Activated CD4-positive, alpha-beta T cell treated with anti-CD3 and anti-CD28 coated beads, Interleukin-2, amount 50 U/mL, for 16 hours (primary cell): ENCODE results near the gene BPIFB1.

ENCODE experiments used
- DNase-seq: peaks from one replicate; pipeline ENCODE4 v3.0.0-alpha.2; 2020

Gene BPIFB1

GRCh38 chr20:33282991-33283555 is at the start of gene BPIFB1:
Gene BPIFB1 (plus strand): TSS chr20:33283214. CDS start chr20:33286074, 2,860 bp downstream.
- DNase-seq = no peak

DNA sequence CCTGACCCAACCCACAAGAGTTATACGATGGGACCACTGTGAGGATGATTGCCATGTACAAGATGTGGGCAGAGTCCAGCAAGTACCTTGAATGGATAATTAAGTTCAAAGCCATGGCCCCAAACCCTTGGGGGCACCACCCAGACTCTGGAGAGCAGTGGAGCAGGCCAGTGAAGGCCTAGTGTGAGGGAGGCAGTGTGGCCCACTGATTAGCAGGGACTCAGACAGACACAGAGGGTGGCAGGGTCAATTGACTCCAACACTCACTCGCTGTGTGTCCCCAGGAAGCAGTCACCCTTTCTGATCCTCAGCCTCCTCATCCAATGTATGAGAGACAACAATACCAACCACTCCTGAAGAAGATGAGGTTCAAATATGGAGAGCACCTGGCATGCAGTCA is 49.0 kb upstream of the BPIFB1 start:
- DNase-seq = no peak

DNA sequence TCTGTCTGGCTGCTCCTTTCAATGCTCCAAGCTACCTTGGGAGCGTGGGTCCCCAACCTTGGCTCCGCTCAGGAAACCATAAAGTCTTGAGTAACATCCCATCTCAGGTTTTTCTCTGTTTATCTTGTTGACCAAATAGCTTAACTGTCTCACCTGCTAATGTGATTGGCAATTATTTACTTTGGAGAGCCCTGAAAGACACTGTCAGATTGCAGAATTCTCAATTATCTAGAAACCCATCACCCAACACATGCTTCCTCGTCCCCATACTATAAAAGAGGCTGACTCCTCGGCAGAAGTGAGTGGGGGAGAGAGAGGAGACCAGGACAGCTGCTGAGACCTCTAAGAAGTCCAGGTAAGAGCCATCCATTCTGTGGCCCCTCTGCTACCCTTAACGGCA is 47.3 kb upstream of the BPIFB1 start, which contains the start of gene BPIFA1:
TSS of gene BPIFA1 (plus strand) at position 301 of the 400 bp plus-strand sequence. CDS start 1,716 bp downstream, outside the sequence.
- DNase-seq = no peak

- no peak for DNase-seq
Measured at GRCh38 chr20:33236351-33236750, 46.7 kb upstream of the BPIFB1 start.

- DNase-seq = no peak
Measured at GRCh38 chr20:33237989-33238388, 45.0 kb upstream of the BPIFB1 start.

DNA sequence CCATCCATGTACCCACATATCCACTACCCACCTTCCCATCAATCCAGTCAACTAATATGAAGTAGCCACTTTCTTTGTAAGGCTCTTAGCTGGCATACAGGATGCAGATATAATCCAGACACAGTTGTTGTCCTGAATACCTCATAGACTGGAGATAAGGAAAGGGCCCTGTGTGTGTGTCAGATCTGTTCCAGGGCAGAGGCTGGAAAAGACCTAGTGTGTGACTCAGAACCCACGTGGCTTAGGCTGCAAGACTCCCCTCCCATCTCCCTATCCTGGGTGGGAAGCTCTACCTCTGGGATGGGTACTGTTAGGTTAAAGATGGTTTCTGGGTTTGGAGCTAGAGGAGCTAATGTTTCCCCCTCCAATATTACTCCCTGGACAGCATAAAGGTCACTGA is 43.6 kb upstream of the BPIFB1 start:
- no peak for DNase-seq

- DNase-seq = no peak
Measured at GRCh38 chr20:33239979-33240736, 42.9 kb upstream of the BPIFB1 start.

DNA sequence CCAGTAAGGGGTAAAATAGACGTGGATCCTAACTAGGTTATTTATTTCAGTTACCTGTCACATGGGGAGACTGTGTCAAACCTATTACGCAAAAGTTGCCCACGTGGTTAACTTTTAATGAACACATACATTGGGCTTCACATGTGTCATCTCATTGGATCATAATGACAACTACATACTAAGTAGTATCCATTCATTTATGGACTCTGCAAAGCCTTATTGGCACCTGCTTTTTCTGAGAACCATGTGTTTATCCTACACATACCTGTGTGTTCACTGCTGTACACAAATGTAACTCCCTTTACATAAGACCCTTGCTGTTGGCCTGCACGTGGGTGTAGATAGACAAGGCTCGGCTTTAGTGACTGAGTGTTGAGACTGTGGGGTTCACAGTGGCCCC is 42.1 kb upstream of the BPIFB1 start:
- DNase-seq = no peak

DNA sequence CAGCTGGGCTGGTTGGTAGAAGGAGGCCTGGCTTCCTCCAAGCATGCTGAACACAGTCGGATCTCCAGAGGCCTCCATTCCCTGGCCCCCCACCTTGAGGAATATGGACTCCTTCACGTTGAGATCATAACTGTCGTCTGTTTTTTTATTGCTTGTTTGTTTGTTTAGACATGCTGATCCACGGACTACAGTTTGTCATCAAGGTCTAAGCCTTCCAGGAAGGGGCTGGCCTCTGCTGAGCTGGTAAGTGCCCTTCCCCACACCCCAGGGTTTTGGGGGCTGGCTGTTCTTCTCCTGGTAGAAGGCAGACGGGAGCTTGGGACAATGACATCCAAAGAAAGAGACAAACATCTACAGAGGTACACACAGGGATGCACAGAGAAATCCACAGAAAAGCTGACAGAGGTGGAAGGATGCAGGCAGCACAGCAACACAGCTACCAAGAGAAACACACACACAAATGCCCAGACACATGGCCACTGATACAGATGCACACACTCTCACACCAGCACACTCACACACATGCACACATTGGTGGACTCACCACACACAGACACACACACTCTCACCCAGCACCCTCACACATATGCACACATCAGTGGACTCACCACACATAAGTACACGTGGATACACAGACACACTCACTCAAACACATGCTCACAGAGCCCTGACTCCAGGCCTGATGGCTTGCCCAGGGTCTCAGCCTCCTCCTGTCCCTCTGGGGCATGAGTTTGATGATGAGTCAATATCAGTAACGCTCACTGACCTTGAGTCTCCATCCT is 40.5 kb upstream of the BPIFB1 start:
- DNase-seq = no peak

- no peak for DNase-seq
Measured at GRCh38 chr20:33246077-33246476, 36.9 kb upstream of the BPIFB1 start.

DNA sequence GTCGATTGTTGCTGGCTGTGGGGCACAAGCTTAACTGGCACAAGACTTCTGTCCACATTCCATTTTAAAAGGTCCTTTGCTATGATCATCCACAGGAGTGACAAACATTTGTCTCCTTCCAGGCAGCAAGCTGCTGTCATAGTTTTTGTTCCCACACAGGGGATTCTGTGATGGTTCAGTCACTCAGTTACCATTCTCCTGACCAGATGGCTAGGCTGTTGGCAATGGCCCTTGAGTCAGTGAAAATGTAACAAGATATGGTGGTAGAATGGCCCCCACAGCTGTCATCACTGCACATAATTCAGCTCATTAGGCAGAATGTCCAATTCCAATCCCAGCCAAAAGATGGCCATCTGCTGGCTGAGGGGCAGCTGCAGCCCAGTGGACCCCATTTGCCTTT is 33.6 kb upstream of the BPIFB1 start:
- DNase-seq = no peak

DNA sequence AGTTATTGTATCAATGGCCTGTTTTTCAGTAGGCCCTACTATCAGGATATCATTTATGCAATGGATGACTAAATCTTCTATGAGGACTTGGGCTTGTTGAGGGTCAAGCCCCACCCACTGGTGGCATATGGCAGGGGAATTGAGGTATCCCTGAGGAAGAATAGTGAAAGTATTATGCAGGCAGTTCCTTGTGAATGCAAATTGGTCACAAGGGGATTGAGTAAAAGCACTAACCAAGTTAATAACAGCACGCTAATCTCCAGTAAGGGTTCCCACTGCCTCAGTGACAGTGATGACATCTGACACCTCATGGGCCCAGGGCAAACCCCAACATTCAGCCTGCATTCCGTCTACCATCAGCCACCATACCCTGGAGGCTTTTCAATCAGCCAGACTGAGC is 32.3 kb upstream of the BPIFB1 start:
- no peak for DNase-seq

DNA sequence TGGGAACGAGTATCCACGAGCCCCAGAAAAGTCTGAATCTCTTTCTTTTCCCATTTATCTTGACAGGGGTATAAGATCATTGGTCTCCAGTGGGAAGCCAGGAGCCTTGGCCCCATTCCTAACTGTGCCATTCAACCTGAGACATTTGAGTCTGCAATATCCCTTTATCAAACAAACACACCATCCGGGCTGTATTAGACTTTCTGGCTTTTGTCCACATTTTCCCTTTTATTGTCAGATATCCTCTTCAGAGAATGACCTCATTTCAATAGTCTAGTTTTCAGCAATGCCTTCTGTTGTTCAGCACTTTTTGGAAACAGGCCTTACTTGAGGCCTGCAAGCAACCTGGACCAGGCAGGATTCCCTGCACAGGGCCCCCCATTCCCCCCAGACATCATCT is 31.5 kb upstream of the BPIFB1 start:
- no peak for DNase-seq

GRCh38 chr20:33252460-33252859 is 30.6 kb upstream of the BPIFB1 start:
- DNase-seq = no peak

DNA sequence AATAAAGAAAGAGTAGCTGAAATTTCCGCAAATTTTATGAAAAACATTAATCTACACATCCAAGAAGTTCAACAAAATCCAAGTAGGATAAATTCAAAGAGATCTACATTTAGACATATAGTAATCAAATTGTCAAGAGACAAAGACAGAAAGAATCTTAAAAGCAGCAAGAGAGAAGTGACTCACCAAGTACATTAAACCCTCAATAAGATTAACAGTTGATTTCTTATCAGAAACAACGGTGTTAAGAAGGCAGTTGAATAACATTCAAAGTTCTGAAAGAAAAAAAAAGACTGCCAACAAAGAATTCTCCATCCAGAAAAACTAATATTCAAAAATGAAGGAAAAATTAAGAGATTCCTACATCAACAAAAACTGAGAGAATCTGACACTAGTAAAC is 28.0 kb upstream of the BPIFB1 start:
- no peak for DNase-seq

- no peak for DNase-seq
Measured at GRCh38 chr20:33257237-33257636, 25.8 kb upstream of the BPIFB1 start.

- DNase-seq = no peak
Measured at GRCh38 chr20:33259371-33259770, 23.6 kb upstream of the BPIFB1 start.

DNA sequence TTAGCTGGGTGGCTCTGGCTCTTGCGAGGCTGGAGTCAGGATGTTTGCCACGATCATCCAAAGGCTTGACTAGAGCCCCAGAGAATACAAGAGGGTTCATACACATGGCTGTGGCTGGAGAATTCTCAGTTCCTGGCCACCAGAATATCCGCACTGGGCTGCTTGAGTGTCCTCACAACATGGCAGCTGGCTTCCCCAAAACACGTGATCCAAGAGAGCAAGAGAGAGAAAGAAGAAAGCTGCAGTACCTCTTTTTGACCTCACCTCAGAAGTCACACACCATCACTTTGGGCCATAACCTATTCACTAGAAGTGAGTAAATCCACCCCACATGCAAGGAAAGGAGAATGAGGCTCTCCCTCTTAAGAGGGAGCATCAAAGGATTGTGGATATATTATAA is 21.5 kb upstream of the BPIFB1 start:
- no peak for DNase-seq

- DNase-seq = no peak
Measured at GRCh38 chr20:33262658-33263065, 20.4 kb upstream of the BPIFB1 start.

- DNase-seq = no peak
Measured at GRCh38 chr20:33263784-33264183, 19.2 kb upstream of the BPIFB1 start.

DNA sequence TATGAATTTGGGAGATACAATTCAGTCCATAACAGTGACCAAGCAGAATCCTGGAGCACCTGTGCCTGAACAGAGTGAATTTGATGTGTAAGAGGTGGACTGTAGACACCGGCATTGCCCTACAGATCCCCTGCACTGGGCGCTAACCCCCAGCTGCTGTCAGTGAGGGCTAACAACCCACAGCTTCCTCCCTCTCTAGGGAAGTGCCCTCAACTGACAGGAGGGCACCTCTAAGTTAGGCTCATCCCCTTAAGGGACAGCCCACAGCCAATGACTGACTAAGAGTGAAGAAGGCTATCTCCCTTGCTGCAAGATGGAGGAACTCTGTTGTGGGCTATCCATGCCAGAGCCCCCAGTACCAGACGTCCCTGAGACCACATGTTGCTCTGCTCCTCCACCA is 15.3 kb upstream of the BPIFB1 start:
- DNase-seq = no peak

DNA sequence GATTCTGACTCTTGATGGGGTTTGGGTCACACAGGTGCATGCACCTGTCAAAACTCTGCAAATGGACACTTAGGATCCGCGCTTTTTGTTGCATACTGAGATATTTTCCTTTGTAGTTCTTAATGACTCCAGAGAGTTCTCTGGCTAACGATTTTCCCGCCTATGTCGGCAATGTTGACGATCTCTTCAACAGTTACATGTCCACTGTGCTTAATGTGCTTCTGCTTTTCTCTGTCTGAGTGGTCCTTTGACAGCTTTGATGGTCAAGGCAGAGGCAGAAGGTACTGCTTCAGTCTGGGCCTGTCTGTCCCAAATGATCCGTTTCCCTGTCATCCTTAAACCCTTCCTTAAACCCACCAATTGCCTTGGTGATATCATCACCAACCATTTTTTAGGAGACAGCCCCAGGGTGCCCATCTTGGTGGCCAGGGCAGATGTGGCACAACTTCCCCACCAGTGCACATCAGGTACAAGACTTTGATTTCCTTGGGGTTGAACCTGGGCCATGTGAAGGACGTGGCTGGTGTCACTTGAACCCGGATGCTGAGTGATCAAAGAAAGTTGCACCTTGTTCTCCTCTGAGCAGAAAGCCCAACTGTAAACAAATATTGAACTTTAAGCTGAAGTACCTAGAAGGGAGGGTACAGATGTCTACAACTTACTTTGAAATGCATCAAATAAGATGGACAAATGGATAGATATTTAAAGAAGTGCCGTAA is 10.7 kb upstream of the BPIFB1 start:
- DNase-seq = no peak

DNA sequence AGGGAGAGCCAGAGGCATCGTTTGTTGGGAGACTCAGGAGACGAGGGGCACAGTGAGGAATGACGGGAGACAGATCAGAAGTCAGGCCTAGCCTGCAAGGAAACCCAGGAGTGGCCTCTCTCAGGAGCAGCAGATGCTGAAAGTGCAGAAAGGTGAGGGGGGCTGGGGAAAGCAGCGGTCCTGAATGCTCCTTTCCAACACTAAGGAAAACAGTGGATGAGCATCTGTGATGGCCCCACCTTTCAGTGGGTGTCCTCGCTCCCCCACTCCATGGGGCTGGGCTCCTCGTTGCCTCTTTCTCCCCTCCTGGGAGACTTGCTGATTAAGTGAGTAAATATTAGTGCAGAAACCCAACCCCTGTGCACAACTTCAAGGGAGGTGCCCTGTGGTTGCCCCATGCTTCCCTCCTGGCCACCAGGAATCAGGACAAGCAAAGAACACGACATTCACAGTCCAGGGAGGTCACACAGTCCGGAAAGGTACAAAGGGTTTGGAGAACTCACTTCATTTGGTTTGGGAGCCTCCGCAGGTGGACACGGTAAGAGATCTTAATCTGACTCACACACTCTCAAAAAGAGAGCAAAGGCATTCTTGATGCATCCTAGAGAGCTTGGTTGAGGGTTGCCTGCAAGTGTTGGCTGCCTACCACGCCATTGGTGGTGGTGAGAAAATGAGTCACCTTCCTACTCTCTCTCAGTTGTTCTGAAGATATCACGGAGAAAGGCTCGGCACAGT is 9.7 kb upstream of the BPIFB1 start:
- peak; percentile 58 for DNase-seq
